Fibroblast of lung (primary cell): ENCODE data around the gene LRP10. TPM values are rescaled to one million over a fixed set of nuclear protein-coding genes. Genes with fewer than 3 reads are reported as not detected.

ENCODE experiments used
- DNase-seq, 2 donors: peaks; one replicate each; pipeline versions ENCODE4 v3.0.0 to v3.0.0-alpha.2; 2010; ENCODE audit warnings: low read depth in 2 of 2
- H2AFZ ChIP-seq: 2 replicates; pipeline ENCODE4 v1.5.1; 2012; ENCODE audit warnings: low read length, control low read depth, inconsistent platforms
- H3K27ac ChIP-seq: 2 replicates; pipeline ENCODE4 v1.5.1; 2011; ENCODE audit warnings: low read length, control low read depth; ENCODE audit not compliant: insufficient read depth
- H3K27me3 ChIP-seq: 2 replicates; pipeline ENCODE4 v1.5.1; 2011; ENCODE audit warnings: mild to moderate bottlenecking, low read length; ENCODE audit not compliant: control insufficient read depth, insufficient read depth
- H3K36me3 ChIP-seq: 2 replicates; pipeline ENCODE4 v1.5.1; 2011; ENCODE audit warnings: low read length; ENCODE audit not compliant: control insufficient read depth, insufficient read depth
- H3K4me1 ChIP-seq: 2 replicates; pipeline ENCODE4 v1.5.1; 2011; ENCODE audit warnings: low read length; ENCODE audit not compliant: control insufficient read depth, insufficient read depth; ENCODE audit errors: extremely low read depth
- H3K4me2 ChIP-seq: 2 replicates; pipeline ENCODE4 v1.5.1; 2011; ENCODE audit warnings: low read length, control low read depth; ENCODE audit not compliant: insufficient read depth; ENCODE audit errors: extremely low read depth
- H3K4me3 ChIP-seq, 4 experiments: fragments of 200-600 bp in 1 of 4; sonication (generic) in 1 of 4; replicated peaks in 1 of 4; 2 replicates each; pipeline ENCODE4 v1.5.1; 2011 to 2016; ENCODE audit warnings: low read length in 4 of 4, low read depth in 3 of 4, mild to moderate bottlenecking in 3 of 4, control low read depth in 2 of 4, inconsistent platforms in 1 of 4, mixed read lengths in 1 of 4; ENCODE audit not compliant: insufficient read depth in 1 of 4; ENCODE audit errors: control extremely low read depth in 1 of 4
- H3K79me2 ChIP-seq: 2 replicates; pipeline ENCODE4 v1.5.1; 2012; ENCODE audit warnings: mild to moderate bottlenecking, low read length, inconsistent platforms; ENCODE audit not compliant: control insufficient read depth, insufficient read depth
- H3K9ac ChIP-seq: 2 replicates; pipeline ENCODE4 v1.5.1; 2011; ENCODE audit warnings: mild to moderate bottlenecking, low read length, control low read depth; ENCODE audit not compliant: insufficient read depth
- H3K9me3 ChIP-seq: 2 replicates; pipeline ENCODE4 v1.5.1; 2012; ENCODE audit warnings: low read depth, low read length; ENCODE audit not compliant: control insufficient read depth, insufficient read depth
- H4K20me1 ChIP-seq: 2 replicates; pipeline ENCODE4 v1.5.1; 2011; ENCODE audit warnings: low read length; ENCODE audit not compliant: control insufficient read depth, insufficient read depth; ENCODE audit errors: extremely low read depth
- CTCF ChIP-seq, 2 donors: IDR thresholded peaks in 1 of 2; conservative IDR thresholded peaks in 1 of 2; 1 replicate in 1 of 2; 2 replicates in 1 of 2; pipeline ENCODE4 v1.5.1; 2011 to 2012; ENCODE audit warnings: low read length in 2 of 2, control low read depth in 1 of 2, inconsistent platforms in 1 of 2, low read depth in 1 of 2, mild to moderate bottlenecking in 1 of 2
- EZH2 ChIP-seq: IDR thresholded peaks from 2 replicates; pipeline ENCODE4 v1.5.1; 2012; ENCODE audit warnings: low read length, control low read depth, mild to moderate bottlenecking; ENCODE audit errors: missing control alignments
- polyA plus RNA-seq, 2 donors: library from polyadenylated mRNA; depleted of rRNA in 1 of 2; stranded (reverse) in 1 of 2; unstranded in 1 of 2; fragments of >200 nt; gene quantifications; 2 replicates each; pipeline ENCODE4 v1.2.1, GENCODE V29; 2011 to 2012; ENCODE audit warnings: missing spikeins in 1 of 2
- total RNA-seq: library from RNA; depleted of rRNA; stranded (reverse); fragments of >200 nt; gene quantifications from 2 replicates; pipeline ENCODE4 v1.2.1, GENCODE V29; 2014

Gene LRP10
- total and polyA plus RNA-seq, 2 donors (not counting 1 experiment from before 2014, with no cell fraction given) = 95.5 to 130 TPM

GRCh38 chr14:22884738-22885523 lies 13.4 kb downstream of the LRP10 start:
- no peak for DNase-seq
- H3K36me3 ChIP-seq = no peaks in the 10 kb centered on the region
- no peak overlapping the region for H3K4me3 ChIP-seq
- TF ChIP-seq CTCF (conservative IDR thresholded peaks at IDR 0.05 in 1 of 2, IDR thresholded peaks at IDR 0.05 in 1 of 2; ENCODE audit: low read depth in 1 of 2, low read length in 2 of 2) = no peak
- no peak for TF ChIP-seq EZH2
- H3K79me2 ChIP-seq = no peaks in the 10 kb centered on the region
- H3K4me2 ChIP-seq = no peak overlapping the region
- H3K9me3 ChIP-seq = no peaks in the 10 kb centered on the region
- H3K27ac ChIP-seq = no peak overlapping the region
- H3K27me3 ChIP-seq = no peaks in the 10 kb centered on the region
- peaks cover 7% of the 10 kb centered on the region for H3K4me1 ChIP-seq
- H3K9ac ChIP-seq = no peak overlapping the region
- H4K20me1 ChIP-seq = no peaks in the 10 kb centered on the region
- no peak overlapping the region for H2AFZ ChIP-seq

DNA sequence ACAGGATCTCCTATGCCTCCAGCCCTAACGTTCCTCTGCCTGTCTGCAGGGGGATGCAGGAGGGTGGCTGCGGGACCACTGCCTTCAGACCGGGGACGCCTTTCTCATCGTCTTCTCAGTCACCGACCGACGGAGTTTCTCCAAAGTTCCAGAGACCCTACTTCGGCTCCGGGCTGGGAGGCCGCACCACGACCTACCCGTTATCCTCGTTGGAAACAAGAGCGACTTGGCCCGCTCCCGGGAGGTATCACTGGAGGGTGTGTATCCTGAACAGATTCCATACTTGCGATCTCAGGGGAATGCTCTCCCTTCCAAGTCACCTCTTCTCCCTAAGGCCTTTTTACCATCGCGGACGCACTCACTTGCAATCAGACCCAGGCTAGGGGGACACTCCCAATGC lies 14.4 kb downstream of the LRP10 start:
- H3K4me3 ChIP-seq = peak overlapping the region in 1 of 4 experiments; percentile 30
- no peak overlapping the region for H3K9ac ChIP-seq
- no peaks in the 10 kb centered on the region for H3K79me2 ChIP-seq
- H3K9me3 ChIP-seq = no peaks in the 10 kb centered on the region
- H3K27ac ChIP-seq = no peak overlapping the region
- peaks cover 7% of the 10 kb centered on the region for H3K4me1 ChIP-seq
- H3K27me3 ChIP-seq = no peaks in the 10 kb centered on the region
- DNase-seq = no peak
- no peak overlapping the region for H3K4me2 ChIP-seq
- H3K36me3 ChIP-seq = no peaks in the 10 kb centered on the region
- TF ChIP-seq EZH2 (no peak), CTCF (conservative IDR thresholded peaks at IDR 0.05 in 1 of 2, IDR thresholded peaks at IDR 0.05 in 1 of 2; ENCODE audit: low read depth in 1 of 2, low read length in 2 of 2) (no peak)
- H4K20me1 ChIP-seq = no peaks in the 10 kb centered on the region
- H2AFZ ChIP-seq = peak overlapping the region; percentile 79

DNA sequence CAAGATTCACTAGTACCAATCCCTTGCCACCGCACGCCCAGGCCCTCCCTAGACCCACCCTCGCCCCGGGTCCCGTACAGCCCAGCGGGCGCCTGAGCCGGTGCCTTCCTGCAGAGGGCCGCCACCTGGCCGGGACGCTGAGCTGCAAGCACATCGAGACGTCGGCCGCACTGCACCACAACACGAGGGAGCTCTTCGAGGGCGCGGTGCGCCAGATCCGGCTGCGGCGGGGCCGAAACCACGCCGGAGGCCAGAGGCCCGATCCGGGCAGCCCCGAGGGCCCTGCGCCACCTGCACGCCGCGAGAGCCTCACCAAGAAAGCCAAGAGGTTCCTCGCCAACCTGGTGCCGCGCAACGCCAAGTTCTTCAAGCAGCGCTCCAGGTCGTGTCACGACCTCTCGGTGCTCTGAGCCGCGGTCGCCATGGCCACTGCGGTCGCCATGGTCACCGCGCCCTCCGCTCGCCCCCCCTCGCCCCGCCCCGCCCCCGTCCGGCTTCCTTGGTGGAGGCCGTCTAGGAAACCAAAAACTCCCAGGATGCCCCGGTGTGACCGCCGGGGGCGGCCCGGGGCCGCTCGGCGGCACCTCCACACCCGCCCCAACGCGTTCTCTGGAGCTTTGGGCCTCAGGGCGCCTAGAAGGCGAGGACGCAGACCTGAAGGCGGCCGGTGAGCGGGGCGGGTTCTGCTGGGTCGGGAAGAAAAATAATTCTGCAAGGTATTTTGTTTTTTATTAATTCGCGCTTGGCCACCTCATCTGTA lies 15.1 kb downstream of the LRP10 start:
- DNase-seq = peak; percentile 61 to 65
- Histone ChIP-seq H3K4me1 (peaks cover 7% of the 10 kb centered on the region), H3K9me3 (no peaks in the 10 kb centered on the region), H4K20me1 (no peaks in the 10 kb centered on the region), H3K9ac (peak overlapping the region; percentile 51), H3K4me2 (peak overlapping the region; percentile 38), H2AFZ (peak overlapping the region; percentile 79), H3K4me3 (peak overlapping the region; percentile 15 to 79 (median 54)), H3K79me2 (no peaks in the 10 kb centered on the region), H3K27me3 (no peaks in the 10 kb centered on the region), H3K36me3 (no peaks in the 10 kb centered on the region), H3K27ac (peak overlapping the region; percentile 1)
- TF ChIP-seq EZH2 = no peak
